ENCODE measurements around the gene PWP2. TPM values are rescaled to one million over a fixed set of nuclear protein-coding genes. Genes with fewer than 3 reads are reported as not detected.
A peak's percentile ranks its signal among the peaks of the same experiment; 100 is the strongest.
"Not testable (repeated sequence)": the region's sequence is repeated elsewhere in the genome, so short reads cannot be mapped to it uniquely, and the experiment has no call there.

The PWP2 gene
- total RNA-seq, 1 donor = 4.0 TPM

DNA sequence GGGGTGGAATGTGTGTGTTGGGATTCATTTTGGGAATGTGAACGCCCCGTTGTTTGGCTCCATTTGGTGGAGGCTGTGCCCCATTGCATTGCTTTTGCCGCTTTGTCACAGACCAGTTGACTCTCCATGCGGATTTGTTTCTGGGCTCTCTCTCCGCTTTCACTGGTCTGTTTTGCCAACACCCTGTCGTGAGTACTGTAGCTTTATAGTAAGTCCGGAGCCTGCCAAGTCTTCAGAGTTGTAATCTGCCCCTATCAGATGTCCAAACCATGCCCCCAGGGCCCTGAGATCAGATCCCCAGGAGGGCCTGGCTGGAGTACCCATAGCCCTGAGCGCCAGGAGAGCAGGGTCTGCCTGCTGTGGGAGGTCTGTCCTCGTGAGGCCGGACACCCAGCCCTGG, 43.1 kb downstream of the PWP2 start:
- not testable (repeated sequence) for H3K4me3 ChIP-seq (ENCODE audit: low read depth, low read length); DNase-seq (ENCODE audit: low read depth)

DNA sequence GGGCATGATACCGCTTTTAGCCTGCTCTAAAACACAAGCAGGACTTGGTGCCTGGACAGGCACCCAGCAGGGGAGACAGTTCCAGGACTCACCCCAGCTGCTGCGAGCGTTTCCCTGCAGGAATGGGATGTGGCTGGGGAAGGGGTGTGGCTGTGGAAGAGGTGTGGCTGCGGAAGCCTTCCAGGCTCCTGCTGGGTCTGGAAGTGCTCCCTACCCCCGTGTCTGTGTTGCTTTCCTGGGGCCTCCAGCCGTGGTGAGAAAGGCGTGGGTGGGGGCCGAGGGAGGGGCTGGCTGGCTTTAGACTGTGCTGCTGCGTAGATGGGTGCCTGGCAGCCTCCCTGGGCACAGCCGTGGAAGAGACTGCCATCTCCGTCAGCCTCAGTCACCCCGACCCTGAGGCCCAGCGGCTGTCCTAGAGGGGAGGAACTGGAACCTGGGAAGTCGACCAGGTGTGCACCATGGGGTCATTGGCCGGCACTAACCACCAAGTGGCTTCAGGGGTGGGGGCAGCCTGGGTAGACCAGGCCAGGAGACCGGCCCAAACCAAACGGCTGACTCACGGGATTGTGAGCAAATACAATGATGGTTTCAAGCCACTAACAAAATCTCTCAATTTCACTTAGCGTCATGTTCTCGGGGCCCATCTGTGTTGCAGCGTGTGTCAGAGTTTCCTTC, 46.2 kb downstream of the PWP2 start:
- DNase-seq (ENCODE audit: low read depth) = peak; percentile 0
- not testable (repeated sequence) for H3K4me3 ChIP-seq (ENCODE audit: low read depth, low read length)

DNA sequence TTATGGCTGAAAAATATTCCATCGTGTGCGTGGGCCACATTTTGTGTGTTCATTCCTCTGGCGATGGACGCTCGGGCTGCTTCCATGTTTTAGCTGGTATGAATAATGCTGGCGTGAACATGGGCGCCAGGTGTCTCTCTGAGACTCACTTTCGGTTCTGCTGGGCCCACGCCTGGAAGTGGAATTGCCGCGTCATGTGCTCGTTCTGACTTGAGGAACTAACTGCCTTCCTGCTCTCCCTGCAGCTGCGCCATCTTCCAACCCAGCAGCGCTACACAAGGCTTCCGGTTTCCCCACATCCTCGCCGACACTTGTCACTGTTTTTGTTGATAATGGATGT, 46.7 kb downstream of the PWP2 start:
- not testable (repeated sequence) for DNase-seq (ENCODE audit: low read depth); H3K4me3 ChIP-seq (ENCODE audit: low read depth, low read length)

DNA sequence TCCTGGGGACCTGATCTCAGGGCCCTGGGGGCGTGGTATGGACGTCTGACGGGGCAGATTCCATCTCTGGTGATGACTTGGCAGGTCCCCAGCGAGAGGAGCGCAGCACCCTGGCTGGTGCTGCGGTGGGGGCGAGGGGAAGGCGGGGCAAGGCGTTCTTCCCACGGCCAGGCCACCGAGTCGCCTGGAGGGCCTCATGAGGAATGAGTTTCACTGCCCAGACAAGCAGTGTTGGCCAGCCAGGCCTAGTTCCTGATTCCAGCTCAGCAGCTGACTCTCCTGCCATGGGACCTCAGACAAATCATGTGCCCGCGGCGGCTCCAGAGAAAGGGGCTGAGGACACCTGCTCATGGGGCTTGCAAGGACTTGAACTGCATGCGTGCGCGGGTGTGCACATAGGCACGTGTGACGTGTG, 47.6 kb downstream of the PWP2 start:
- DNase-seq (ENCODE audit: low read depth); H3K4me3 ChIP-seq (ENCODE audit: low read depth, low read length): not testable (repeated sequence)

DNA sequence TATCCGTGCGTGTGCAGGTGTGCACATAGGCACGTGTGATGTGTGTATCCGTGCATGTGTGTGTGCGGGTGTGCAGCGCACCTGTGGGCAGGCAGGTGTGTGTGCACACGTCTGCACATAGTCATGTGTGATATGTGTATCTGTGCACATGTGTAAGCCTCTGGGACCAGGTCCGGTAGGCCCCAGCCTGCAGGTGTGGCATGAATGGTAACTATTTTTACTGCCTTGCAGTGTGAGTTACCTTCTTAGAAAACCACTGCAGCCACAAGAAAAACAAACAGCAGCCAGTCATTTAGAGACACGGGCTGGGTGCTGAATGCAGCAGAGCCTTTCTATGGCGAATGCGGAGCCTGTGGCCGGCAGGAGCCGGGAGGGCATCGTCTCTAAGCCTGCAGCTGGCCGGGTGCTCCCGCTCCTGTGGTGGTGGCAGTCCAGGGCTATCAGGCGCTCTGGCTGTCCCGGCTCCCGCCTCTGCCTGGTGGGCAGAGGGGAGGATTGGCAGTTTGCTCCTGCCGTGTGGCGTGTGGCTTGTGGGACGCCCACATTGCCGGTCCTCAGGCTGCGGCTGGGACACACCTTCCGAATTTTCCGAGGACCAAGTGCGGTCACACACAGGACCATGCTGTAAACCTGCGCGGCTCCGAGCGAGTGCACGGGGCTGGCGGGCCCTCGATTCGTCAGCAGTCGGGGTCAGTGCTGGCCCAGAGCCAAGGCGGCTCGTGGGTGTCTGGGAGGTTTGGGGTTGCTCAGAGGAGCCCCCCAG, 48.2 kb downstream of the PWP2 start:
- not testable (repeated sequence) for DNase-seq (ENCODE audit: low read depth); H3K4me3 ChIP-seq (ENCODE audit: low read depth, low read length)

DNA sequence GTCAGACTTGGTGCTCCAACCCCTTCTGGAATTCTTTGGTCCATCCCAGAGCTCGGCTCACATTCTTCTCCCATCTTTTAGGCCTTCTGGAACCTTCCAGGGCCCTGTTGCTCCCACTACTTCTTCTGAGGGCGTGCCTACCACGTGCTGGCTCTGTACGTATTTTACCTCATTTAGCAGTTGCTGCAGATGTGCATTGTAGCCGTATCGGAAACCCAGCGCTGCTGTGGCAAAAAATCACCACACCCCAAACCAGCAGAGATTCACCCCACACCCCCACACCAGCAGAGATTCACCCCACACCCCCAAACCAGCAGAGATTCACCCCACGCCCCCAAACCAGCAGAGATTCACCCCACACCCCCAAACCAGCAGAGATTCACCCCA, 48.8 kb downstream of the PWP2 start:
- DNase-seq (ENCODE audit: low read depth); H3K4me3 ChIP-seq (ENCODE audit: low read depth, low read length): not testable (repeated sequence)

DNA sequence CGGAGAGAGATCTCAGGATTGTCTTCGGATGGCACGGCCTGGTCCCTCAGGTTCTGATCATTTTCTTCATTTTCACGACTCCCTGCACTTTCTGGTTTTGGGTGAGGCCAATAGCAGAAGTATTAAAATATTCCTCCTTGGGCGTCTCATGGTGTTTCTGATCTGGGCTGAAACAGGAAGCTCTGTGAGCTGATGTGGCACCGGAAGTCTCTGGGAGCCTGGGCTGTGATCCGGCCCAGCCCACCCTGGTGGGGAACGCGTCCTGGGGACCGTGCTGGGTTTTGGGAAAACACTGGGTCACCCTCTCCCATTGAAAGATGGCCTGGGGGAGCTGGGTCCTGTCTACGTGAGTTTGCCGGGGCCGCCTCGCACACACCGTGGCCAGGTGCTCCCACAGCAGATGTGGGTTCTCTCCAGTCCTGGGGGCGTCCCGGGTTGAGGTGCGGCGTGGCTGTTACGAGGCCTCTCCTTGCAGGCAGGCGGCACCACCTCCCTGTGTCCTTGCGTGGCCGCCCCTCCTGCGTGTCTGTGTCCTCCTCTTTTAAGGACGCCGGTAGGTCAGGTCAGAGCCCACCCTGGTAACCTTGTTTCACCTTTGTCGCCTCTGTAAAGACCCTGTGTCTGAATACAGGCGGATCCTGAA, 50.4 kb downstream of the PWP2 start:
- not testable (repeated sequence) for DNase-seq (ENCODE audit: low read depth); H3K4me3 ChIP-seq (ENCODE audit: low read depth, low read length)

DNA sequence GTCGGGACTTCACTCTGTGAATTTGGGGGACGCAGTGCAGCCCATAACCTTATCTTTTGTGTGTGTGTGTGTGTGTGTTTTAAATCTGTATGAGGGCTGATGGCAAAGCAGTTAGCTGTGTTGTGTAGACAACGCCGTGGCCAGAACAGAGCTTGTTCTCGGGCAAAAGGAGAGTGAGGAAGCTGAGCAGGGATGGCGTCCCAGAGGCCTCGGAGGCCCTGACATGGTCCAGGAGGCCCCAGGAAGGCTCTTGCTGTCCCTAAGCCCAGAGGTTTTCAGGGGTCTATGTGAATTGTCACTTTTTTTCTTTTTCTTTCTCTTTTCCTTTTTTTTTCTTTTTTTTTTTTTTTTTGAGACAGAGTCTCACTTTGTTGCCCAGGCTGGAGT, 50.9 kb downstream of the PWP2 start:
- H3K4me3 ChIP-seq (ENCODE audit: low read depth, low read length); DNase-seq (ENCODE audit: low read depth): not testable (repeated sequence)

DNA sequence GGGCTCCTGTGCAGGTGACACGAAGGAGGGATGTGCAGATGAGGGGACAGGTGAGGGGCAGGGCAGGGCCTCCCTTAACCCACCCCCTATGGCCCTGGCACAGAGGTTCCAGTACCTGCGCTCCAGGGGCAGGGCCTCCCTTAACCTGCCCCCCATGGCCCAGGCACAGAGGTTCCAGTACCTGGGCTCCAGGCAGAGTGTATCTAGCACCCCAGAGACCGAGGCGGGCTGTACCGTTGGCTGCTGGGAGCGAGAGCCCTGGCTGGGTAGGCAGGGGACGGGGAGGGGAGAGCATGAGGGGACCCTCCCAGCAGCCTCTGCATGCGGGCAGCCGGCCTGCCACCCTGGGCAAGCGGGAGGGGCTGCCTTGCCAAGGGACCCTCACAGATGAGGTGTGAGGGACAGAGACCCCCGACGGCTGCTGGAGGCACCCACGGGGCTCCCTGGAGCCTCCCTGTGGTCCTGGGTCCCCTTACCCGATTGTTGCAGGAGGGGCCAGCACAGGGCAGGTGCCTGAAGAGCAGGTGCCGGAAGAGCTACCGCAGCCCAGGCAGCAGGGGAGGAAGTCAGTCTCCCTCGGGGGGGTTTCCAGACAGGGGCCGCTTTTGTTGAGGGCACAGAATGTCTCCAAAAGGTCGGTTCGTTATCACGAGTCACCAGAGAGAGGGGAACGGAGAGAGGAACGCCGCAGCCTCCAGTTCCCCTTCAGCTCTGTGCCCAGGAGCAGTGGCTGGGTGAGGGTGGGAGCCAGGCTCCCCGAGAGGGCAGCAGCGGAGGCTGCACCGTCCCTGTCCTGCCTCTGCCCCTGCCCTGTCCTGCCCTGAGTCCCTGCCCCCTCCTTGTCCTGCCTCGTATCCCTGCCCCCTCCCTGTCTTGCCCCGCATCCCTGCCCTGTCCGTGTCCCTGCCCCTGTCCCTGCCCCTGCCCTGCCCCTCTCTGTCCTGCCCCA, 52.4 kb downstream of the PWP2 start:
- DNase-seq (ENCODE audit: low read depth); H3K4me3 ChIP-seq (ENCODE audit: low read depth, low read length): not testable (repeated sequence)

DNA sequence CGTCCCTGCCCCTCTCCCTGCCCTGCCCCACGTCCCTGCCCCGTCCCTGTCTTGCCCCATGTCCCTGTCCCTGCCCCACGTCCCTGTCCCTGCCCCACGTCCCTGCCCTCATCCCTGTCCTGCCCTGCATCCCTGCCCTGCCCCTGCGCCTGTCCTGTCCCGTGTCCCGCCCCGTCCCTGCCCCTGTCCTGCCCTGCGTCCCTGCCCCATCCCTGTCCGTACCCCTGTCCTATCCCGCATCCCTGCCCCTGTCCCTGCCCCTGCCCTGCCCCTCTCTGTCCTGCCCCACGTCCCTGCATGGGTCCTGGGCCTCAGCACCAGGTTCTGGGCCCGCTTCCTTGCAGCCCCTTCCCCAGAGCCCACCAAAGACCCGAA, 53.1 kb downstream of the PWP2 start:
- not testable (repeated sequence) for DNase-seq (ENCODE audit: low read depth); H3K4me3 ChIP-seq (ENCODE audit: low read depth, low read length)

DNA sequence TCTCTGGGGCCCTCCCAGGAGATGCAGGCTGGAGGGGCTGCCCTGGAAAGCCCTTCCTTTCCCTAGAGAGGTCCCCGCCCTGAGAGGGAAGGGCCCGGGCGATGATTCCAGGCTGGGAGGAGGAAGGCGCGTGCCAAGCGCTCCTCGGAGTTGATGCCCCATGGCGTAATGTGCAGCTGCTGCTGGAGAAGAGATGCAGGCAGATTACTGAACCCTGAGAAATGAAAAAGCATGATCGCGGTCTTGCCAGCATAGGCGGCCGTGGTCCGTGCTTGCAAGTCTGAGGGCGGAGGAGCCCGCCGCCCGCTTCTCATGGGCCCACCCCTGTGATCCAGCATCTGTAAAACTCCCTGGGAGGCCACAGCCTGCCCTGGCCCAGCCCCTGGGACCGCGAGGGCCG, 53.6 kb downstream of the PWP2 start:
- not testable (repeated sequence) for DNase-seq (ENCODE audit: low read depth); H3K4me3 ChIP-seq (ENCODE audit: low read depth, low read length)

DNA sequence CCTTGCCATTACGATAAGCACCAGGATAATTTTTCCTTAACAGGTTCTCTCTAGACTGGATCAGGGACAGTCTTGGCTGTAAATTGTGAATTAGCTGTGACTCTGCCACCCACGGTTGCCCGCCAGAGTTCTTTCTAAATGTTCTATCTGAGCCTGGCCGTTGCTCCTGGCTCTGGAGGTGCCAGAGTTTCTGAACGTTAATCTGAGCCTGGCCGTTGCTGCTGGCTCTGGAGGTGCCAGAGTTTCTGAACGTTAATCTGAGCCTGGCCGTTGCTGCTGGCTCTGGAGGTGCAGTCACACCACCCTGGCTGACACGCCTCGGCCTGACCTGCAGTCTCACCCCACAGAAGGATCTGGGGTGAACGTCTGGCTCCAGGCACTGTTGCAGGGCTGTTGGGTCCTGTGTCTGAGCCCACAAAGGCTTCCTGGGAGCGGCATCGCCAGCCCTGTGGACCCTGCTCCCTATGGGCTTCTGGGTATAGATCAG, 56.0 kb downstream of the PWP2 start:
- DNase-seq (ENCODE audit: low read depth); H3K4me3 ChIP-seq (ENCODE audit: low read depth, low read length): not testable (repeated sequence)

DNA sequence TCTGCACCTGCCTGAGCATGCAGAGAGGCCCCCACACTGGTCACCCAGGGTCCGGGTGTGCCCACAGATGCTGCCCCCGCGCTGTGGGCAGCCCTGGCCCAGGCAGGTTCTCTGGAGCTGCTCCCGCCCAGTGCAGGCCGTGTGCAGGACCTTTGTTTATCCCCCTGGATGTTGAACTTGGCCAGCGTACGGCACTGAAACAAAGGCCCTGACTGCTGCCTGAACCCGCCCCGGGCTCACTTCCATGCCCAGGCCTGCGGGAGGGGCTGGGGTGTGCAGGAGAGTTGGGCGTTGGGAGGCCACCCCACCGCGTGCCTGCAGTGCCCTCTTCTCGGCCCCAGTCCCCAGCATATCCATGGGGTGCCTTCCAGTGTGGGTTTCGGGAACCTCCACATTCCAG, 58.7 kb downstream of the PWP2 start:
- not testable (repeated sequence) for DNase-seq (ENCODE audit: low read depth)

DNA sequence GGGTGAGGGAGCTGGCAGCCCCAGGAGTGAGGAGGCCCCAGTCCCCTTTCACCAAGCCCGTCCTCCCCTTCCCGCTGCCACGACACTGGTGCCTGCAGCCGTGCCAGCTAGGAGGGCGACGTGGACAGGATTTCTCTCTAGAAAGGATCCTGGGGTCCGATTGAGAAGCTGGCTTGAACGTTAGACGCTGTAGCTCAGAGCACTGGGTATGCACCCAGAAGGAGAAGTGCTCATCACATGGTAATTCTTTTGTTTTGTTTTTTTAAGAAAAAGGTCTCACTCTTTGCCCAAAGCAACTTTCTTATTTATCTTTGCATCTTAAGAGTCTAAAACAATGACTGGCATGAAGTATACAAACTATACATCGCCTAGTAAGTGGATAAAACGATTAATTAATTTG, 60.3 kb downstream of the PWP2 start:
- not testable (repeated sequence) for H3K4me3 ChIP-seq (ENCODE audit: low read depth, low read length); DNase-seq (ENCODE audit: low read depth)

More for the DNA sequence above, 58.7 kb downstream of the PWP2 start:
- not testable (repeated sequence) for H3K4me3 ChIP-seq (ENCODE audit: low read depth, low read length)

DNA sequence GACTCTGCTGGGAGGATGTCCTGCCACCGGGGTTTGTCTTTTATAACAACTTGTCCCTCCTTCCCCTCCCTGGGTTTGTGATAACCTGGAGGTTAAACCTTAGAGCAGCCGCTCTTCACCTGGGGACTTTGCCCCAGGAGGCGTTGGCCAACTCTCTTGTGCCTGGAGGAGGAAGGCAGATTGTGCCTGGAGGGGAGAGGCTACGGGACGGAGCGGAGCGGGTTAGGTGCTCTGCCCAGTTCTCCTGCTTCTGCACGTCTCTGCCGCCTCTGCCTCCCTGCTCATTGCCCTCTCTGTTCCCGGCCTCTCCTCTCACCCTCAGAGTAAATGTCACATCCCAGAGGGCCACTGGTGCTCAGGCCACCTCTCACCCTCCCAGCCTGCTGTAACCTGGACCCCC, 63.1 kb downstream of the PWP2 start:
- DNase-seq (ENCODE audit: low read depth) = not testable (repeated sequence)

DNA sequence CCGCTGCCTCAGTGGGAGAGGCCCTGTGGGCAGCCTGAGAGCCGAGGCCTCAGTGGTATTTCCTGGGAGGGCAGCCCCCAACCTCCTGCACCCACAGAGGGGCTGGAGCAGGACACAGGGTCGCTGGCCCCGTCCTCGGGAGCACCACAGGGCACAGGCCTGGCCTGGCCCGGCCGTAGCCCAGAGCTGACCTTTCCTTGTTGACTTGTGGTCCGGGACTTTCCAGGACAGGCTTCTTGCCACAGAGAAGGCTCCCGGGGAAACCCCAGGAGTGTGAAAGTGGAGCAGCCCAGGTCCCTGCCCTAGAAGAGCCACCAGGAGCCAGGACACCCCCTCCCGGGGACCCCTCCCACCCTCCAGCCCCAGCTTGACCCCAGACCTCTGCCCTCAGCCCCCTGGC, 63.7 kb downstream of the PWP2 start:
- not testable (repeated sequence) for H3K4me3 ChIP-seq (ENCODE audit: low read depth, low read length); DNase-seq (ENCODE audit: low read depth)

More for the DNA sequence above, 63.1 kb downstream of the PWP2 start:
- H3K4me3 ChIP-seq (ENCODE audit: low read depth, low read length) = not testable (repeated sequence)

DNA sequence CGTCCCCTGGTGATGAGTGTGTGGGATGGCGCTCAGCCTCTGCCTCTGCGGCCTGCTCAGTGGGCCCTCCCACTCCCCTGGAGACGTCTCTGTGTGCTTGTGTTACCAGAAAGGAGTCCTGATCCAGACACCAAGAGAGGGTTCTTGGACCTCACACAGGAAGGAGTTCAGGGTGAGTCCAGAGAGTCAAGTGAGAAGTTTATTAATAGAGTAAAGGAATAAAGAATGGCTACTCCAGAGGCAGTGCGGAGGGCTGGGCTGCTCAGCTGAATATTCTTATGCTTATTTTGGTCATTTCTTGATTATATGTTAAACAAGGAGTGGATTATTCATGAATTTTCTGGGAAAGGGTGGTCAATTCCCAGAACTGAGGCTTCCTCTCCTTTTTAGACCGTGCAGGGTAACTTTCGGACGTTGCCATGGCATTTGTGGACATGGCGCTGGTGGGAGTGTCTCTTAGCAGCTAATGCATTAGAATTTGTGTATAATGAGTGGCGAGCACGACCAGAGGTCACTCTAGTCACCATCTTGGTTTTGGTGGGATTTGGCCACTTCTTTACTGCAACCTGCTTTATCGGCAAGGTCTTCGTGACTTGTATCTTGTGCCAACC, 64.9 kb downstream of the PWP2 start:
- not testable (repeated sequence) for DNase-seq (ENCODE audit: low read depth); H3K4me3 ChIP-seq (ENCODE audit: low read depth, low read length)

DNA sequence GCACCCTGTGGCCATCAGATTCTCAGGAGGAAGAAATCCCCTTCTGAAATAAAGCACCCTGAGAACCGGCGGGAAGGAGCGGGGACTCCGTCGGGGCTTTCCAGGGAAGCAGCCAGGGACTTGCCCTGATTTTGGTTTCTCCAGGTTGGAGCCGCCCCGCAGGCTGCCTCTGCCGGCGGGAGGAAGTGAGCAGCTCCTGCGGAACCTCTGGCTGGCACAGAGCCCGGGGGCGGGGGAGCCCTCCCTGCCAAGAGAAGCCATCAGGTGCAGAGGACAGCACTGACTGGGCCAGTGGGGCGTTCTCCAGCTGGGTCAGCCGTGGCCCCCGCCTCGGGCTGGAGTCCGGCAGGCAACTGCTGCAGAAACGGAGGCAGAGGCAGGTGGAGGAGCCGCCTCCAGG, 65.5 kb downstream of the PWP2 start:
- not testable (repeated sequence) for DNase-seq (ENCODE audit: low read depth); H3K4me3 ChIP-seq (ENCODE audit: low read depth, low read length)
